VCaP (cell line): ENCODE results near the gene ARHGAP24.

Experiments used
- H3K27ac ChIP-seq: fragments of 450-650 bp; 2 replicates; pipeline ENCODE4 v1.5.1; 2017
- CTCF ChIP-seq: fragments of 450-650 bp; conservative IDR thresholded peaks from 2 replicates; pipeline ENCODE4 v1.5.1; 2017; ENCODE audit warnings: mild to moderate bottlenecking, moderate library complexity

ARHGAP24 gene

DNA sequence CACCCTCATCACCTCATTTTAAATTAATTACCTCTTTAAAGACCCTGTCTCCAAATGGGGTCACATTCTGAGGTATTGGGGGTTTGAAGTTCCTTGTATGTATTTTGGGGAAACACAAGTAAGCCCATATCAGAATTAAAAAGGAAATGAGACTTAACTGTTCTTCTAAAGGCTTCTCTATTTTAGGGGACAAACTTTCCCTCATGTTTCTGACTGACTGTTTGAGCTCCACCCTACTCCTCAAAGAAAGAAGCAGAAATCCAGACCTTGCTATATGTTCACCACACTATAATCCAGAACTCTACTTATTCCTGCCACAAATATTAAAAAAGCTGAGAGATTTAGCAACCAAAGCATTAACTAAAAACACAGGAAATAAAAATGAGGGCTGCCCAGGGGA lies 258.8 kb downstream of the ARHGAP24 start:
- no peak for TF ChIP-seq CTCF
- no peak overlapping the region for H3K27ac ChIP-seq

DNA sequence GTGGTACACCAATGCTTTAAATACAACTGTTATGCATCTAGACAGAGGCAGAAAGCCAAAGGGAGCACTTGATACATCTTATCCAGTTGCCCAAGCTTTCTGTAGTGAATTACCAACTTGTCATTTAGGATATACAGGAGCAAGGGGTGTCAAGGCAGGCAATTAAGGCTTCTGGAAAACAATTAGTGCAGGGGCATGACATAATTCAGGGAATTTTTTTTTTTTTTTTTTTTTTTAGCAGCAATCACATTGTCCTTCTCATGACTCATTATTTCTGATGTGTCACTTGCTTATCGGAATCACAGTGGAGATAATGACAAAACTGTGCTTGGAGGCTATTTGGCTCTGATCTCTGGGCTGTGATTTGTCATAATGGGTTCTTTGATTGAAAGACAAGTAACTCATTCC lies 259.5 kb downstream of the ARHGAP24 start:
- H3K27ac ChIP-seq, result no peak overlapping the region
- TF ChIP-seq CTCF, result no peak

DNA sequence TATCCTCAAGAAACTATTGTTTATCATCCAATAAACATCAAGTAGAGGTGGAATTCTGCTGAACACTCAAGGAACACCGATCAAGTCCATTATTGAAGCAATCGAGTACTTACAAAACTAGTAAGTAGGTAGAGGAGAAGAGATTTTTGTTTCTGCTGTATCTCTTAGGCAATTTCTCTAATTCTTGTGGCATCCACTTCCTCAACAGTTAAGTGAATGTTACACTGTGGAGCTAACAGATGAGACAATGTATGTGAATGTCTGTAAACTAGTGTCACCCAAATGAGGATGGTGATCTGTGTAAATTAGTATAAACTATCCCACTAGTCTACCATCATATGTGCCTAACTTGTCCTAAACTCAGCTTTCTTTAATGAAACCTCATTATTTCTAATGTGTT lies 261.6 kb downstream of the ARHGAP24 start:
- H3K27ac ChIP-seq, result no peak overlapping the region
- TF ChIP-seq CTCF, result no peak

DNA sequence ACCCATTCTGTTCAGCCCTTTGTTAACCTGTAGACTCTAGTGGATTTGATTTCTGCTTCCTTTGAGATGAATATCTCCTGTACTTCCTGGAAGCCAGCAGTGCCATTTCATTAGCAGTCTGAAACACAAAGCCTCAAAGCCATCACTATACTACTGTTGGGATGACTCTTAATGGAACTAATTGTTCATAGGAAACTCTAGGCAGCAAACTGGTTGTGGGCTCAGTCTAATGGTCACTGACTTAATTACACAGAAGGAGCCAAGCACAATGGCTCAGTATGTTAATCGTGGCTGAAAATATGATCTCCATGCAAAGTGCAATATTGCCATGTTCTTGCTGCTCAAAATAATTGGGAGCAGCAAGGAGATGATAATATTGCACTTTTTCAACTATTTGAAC lies 262.3 kb downstream of the ARHGAP24 start:
- no peak overlapping the region for H3K27ac ChIP-seq
- TF ChIP-seq CTCF, result no peak

DNA sequence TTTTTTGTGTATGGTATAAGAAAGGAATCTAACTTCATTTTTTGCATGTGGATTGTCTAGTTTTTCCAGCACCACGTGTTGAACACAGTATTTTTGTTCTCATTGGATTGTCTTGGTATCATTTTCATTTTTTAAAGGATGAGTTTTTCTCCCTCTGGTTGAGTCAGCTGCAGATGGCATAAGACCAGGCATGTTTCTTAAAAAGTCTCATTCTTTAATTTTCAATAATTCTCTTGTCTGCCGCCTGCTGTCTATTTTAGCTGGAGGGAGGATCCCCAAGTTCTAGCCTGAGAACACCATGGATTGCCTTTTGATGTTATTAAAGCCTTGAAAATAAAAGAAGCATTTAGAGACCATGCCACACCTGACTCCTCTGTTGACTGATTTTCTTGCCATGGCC lies 263.8 kb downstream of the ARHGAP24 start:
- H3K27ac ChIP-seq, result no peak overlapping the region

DNA sequence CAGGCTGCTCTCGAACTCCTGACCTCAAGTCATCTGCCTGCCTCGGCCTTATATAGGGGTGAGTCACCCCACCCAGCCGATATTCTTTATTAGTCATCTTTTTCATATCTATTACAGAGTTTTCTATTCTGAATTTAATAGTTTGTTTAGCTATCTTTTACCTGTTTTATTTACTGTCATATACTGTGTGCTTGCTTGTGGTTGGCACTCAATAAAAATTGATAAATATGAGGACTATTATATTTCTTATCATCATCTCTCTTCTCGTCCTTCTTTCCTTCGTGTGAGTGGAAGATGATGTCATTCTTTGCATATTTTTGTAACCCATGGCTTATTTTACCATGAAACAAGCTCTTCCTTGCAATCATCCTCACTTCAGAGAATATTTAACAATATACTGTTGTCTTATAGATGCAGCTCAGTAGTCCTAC lies 265.5 kb downstream of the ARHGAP24 start:
- H3K27ac ChIP-seq, result no peak overlapping the region
- TF ChIP-seq CTCF, result no peak

More for the DNA sequence above, 263.8 kb downstream of the ARHGAP24 start:
- no peak for TF ChIP-seq CTCF

DNA sequence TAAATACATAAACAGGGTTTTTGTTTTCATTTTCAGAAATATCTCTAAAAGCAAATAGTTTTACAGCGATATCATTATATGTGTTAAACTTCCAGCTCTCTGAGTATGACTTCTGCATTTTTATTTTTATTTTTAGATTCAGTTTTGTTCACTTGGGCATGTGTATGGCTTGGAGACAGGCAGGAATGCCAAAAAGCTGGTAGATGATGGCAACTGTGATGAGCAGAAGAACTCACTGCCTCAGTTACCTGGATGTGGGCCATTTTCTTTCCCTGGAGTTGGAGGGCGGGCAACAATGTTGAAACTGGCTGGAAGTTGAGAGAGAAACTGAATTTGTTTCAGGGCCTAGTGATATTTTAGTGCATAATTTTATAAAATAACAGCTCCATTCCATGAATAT lies 266.4 kb downstream of the ARHGAP24 start:
- TF ChIP-seq CTCF, result no peak
- no peak overlapping the region for H3K27ac ChIP-seq
